SJSA1 (cell line): Measurements from ENCODE around the gene RASA2. TPM values are rescaled to one million over a fixed set of nuclear protein-coding genes. Genes with fewer than 3 reads are reported as not detected.
"Not testable (repeated sequence)": the region's sequence is repeated elsewhere in the genome, so short reads cannot be mapped to it uniquely, and the experiment has no call there.

Source experiments
- DNase-seq, 2 experiments: peaks; one replicate each; pipeline ENCODE4 v3.0.0-alpha.2; 2015 to 2020; ENCODE audit warnings: low spot score in 2 of 2, low read depth in 1 of 2
- H3K27ac ChIP-seq: fragments of 250-450 bp; sonication (Bioruptor Pico); 2 replicates; pipeline ENCODE4 v1.5.1; 2020; ENCODE audit warnings: mild to moderate bottlenecking, moderate library complexity
- H3K27me3 ChIP-seq: fragments of 250-450 bp; sonication (Bioruptor Pico); replicated peaks from 2 replicates; pipeline ENCODE4 v1.5.1; 2020; ENCODE audit warnings: mild to moderate bottlenecking, moderate library complexity
- H3K36me3 ChIP-seq: fragments of 250-450 bp; sonication (Bioruptor Pico); 2 replicates; pipeline ENCODE4 v1.5.1; 2020; ENCODE audit warnings: mild to moderate bottlenecking
- H3K4me1 ChIP-seq: fragments of 250-450 bp; sonication (Bioruptor Pico); replicated peaks from 2 replicates; pipeline ENCODE4 v1.6.1; 2021; ENCODE audit warnings: mild to moderate bottlenecking
- H3K4me3 ChIP-seq: fragments of 250-450 bp; sonication (Bioruptor Pico); 2 replicates; pipeline ENCODE4 v1.5.1; 2020; ENCODE audit warnings: mild to moderate bottlenecking
- H3K9me3 ChIP-seq: fragments of 250-450 bp; sonication (Bioruptor Pico); replicated peaks from 2 replicates; pipeline ENCODE4 v1.5.1; 2020; ENCODE audit warnings: mild to moderate bottlenecking
- total RNA-seq: library from RNA; depleted of rRNA; stranded (reverse); fragments of >200 nt; shearing (Covaris generic); gene quantifications from 2 replicates; pipeline ENCODE4 v1.2.3, GENCODE V29; 2014

RASA2 gene
- total RNA-seq, 1 experiment from 2014 or later: 16.3 TPM

GRCh38 chr3:141618103-141618910, 131.5 kb downstream of the RASA2 start:
- H3K36me3 ChIP-seq: peaks cover 7% of the 10 kb centered on the region
- no peaks in the 10 kb centered on the region for H3K27me3 ChIP-seq
- no peak for DNase-seq
- H3K4me3 ChIP-seq: no peak overlapping the region
- no peaks in the 10 kb centered on the region for H3K4me1 ChIP-seq
- no peaks in the 10 kb centered on the region for H3K9me3 ChIP-seq
- H3K27ac ChIP-seq: no peak overlapping the region

- H3K27me3 ChIP-seq: no peaks in the 10 kb centered on the region
Observed at GRCh38 chr3:141618938-141619337, 132.1 kb downstream of the RASA2 start.

GRCh38 chr3:141619450-141619849, 132.6 kb downstream of the RASA2 start:
- no peak for DNase-seq
- H3K36me3 ChIP-seq: peaks cover 7% of the 10 kb centered on the region

More at GRCh38 chr3:141618938-141619337, 132.1 kb downstream of the RASA2 start:
- H3K27ac ChIP-seq: no peak overlapping the region
- no peak for DNase-seq
- no peaks in the 10 kb centered on the region for H3K9me3 ChIP-seq
- no peak overlapping the region for H3K4me3 ChIP-seq
- H3K4me1 ChIP-seq: no peaks in the 10 kb centered on the region
- peaks cover 7% of the 10 kb centered on the region for H3K36me3 ChIP-seq

GRCh38 chr3:141623691-141624090, 136.9 kb downstream of the RASA2 start:
- H3K36me3 ChIP-seq: no peaks in the 10 kb centered on the region
- DNase-seq: no peak
- H3K27me3 ChIP-seq: no peaks in the 10 kb centered on the region
- H3K4me1 ChIP-seq: 0 out of 2 replicates have a peak, but pooled peaks cover 6% of the 10 kb centered on the region
- H3K4me3 ChIP-seq: no peak overlapping the region
- H3K27ac ChIP-seq: no peak overlapping the region
- no peaks in the 10 kb centered on the region; the same call in 1 of the 2 replicates for H3K9me3 ChIP-seq

More at GRCh38 chr3:141619450-141619849, 132.6 kb downstream of the RASA2 start:
- Histone ChIP-seq H3K27ac (no peak overlapping the region), H3K4me1 (no peaks in the 10 kb centered on the region), H3K27me3 (no peaks in the 10 kb centered on the region), H3K4me3 (no peak overlapping the region), H3K9me3 (no peaks in the 10 kb centered on the region)

DNA sequence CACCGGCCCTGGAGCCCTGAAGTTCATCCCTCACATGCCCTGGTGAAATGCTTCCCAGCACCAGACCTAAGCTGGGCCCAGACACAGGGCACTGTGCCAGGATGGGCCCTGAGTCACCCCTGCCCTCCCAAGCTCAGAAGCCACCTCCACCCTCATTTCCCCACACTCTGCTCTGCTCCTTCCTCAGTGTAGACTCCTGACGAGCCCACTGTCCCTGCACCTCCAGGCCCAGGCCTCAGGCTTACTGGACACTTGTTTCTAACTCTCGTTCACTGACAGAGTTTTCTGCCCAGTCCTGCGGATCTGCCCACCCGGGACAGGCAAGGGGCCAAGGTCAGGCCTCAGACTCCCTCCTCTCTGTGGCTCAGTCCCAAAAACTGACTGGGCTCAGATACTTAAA, 138.7 kb downstream of the RASA2 start:
- H3K4me3 ChIP-seq: no peak overlapping the region
- no peaks in the 10 kb centered on the region for H3K36me3 ChIP-seq
- no peak for DNase-seq
- no peaks in the 10 kb centered on the region; the same call in 1 of the 2 replicates for H3K9me3 ChIP-seq
- no peaks in the 10 kb centered on the region for H3K27me3 ChIP-seq
- 0 out of 2 replicates have a peak, but pooled peaks cover 6% of the 10 kb centered on the region for H3K4me1 ChIP-seq
- H3K27ac ChIP-seq: no peak overlapping the region

- H3K27ac ChIP-seq, H3K4me3 ChIP-seq, DNase-seq, H3K27me3 ChIP-seq, H3K9me3 ChIP-seq, H3K36me3 ChIP-seq, H3K4me1 ChIP-seq: not testable (repeated sequence)
Observed at GRCh38 chr3:141628334-141628733, 141.5 kb downstream of the RASA2 start.

GRCh38 chr3:141628868-141629441, 142.1 kb downstream of the RASA2 start:
- not testable (repeated sequence) for H3K27me3 ChIP-seq, H3K4me1 ChIP-seq, H3K9me3 ChIP-seq, DNase-seq, H3K4me3 ChIP-seq, H3K27ac ChIP-seq, H3K36me3 ChIP-seq

DNA sequence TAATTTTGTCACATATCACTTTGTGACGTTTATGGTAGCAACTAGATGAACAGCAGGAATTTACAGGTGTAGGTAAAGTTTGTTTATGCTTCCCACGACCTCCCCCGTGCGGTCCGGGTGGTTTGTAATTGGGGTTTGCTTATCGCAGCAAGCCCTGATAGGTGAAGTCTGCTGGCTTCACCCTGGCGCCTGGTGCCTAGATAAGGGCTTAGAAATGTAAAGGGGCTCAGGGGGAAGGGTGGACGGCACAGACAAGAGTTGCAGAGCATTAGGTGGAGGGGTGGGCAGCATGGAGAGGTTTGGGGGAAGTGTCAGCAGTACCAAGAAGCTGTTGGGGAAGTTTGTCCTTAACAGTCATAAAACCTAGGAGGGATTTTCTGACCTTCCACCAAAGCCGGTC, 143.1 kb downstream of the RASA2 start:
- H3K4me1 ChIP-seq: 0 out of 2 replicates have a peak, but pooled peaks cover 6% of the 10 kb centered on the region
- H3K9me3 ChIP-seq: no peaks in the 10 kb centered on the region; the same call in 1 of the 2 replicates
- no peaks in the 10 kb centered on the region for H3K36me3 ChIP-seq
- H3K4me3 ChIP-seq: no peak overlapping the region
- no peak for DNase-seq
- no peak overlapping the region for H3K27ac ChIP-seq
- H3K27me3 ChIP-seq: no peaks in the 10 kb centered on the region

DNA sequence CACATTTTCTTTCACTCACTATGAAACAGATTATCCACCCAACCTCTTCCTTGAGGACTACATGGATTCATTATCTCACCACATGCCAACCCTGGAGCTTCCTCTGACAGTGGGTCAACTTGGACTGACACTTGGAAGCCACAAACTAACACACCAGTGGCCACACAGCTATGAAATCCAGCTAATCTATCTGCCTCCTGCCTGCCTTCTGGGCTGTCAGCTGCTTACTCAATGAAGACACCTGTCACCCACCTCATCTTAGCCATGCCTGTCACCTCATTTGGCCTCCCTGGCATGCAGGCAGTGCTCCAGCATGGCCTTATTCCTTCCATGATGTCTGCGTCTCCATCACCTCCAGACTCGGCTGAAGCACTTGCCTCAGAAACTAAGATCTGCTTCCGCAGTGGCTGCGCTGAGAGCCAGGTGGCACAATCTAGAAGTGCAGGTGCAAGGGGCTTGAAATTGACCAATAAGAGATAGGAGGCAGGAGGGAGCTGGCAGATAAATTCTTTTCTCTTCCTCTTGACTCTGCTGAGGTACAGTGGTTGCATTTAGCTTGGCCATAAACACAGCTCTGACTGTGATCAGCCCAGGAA, 146.1 kb downstream of the RASA2 start:
- Histone ChIP-seq H3K27ac (no peak overlapping the region), H3K4me3 (no peak overlapping the region), H3K9me3 (no peaks in the 10 kb centered on the region; the same call in 1 of the 2 replicates), H3K4me1 (no peaks in the 10 kb centered on the region), H3K27me3 (no peaks in the 10 kb centered on the region), H3K36me3 (no peaks in the 10 kb centered on the region)
- no peak for DNase-seq

DNA sequence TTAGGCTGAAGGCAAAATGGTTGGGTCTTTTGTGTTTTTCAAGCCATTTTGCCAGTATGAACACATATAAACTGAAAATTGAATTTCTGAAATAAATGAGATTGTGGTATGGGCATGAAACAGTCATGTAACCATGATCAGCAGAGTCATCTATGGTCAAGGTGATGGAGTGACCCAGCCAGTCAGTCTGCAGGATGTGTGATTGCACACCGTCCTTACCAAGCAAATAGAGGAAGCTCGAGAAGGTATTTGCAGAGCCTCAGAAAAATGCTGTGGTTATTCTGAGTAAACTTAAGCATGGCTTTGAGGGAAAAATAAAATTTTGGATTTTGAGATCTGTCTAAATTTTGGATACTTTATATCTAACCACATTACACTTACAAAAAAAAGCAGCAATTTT, 155.4 kb downstream of the RASA2 start:
- Histone ChIP-seq H3K36me3 (no peaks in the 10 kb centered on the region), H3K27me3 (no peaks in the 10 kb centered on the region), H3K27ac (no peak overlapping the region), H3K9me3 (no peaks in the 10 kb centered on the region), H3K4me3 (no peak overlapping the region), H3K4me1 (no peaks in the 10 kb centered on the region)
- DNase-seq: no peak

DNA sequence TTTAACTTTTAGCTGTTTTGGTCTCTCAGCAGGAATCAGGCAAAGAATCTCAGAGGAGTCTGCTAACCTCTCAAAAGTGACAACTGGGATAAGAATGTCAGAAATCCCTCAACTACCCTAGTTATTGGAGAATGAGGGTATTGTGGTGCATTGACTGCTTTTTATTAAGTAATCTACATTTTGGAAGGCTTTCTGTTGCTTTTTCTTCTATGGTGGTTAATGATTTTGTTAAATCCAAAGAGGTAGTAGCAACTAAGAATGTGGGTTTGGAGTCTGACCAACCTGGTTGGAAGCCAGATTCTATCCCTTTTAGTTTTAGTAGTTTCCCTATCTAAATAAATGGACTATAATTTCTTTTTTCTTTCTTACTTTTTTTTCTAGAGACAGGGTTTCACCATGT, 156.6 kb downstream of the RASA2 start:
- Histone ChIP-seq H3K27ac (no peak overlapping the region), H3K4me3 (no peak overlapping the region), H3K4me1 (no peaks in the 10 kb centered on the region), H3K36me3 (no peaks in the 10 kb centered on the region), H3K9me3 (no peaks in the 10 kb centered on the region), H3K27me3 (no peaks in the 10 kb centered on the region)
- DNase-seq: no peak

DNA sequence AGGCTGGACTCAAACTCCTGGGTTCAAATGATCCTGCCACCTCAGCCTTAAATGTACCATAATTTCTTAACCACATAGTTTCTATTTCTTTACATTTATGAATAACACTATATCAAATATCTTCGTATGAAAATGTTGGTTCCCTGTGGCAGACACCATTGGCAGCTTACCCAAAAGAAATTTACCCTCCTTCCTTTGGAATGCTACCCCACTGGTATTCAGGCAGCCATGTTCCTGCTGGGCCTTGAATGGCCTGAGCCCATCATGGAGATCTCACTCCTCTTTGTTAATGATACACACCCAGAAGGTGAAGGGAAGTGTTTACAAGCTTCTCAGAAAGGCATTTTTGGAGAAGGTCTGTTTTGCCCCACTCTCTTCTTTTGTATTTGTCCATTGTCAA, 157.0 kb downstream of the RASA2 start:
- Histone ChIP-seq H3K9me3 (no peaks in the 10 kb centered on the region), H3K27me3 (no peaks in the 10 kb centered on the region), H3K4me3 (no peak overlapping the region), H3K27ac (no peak overlapping the region), H3K4me1 (no peaks in the 10 kb centered on the region), H3K36me3 (no peaks in the 10 kb centered on the region)
- DNase-seq: no peak

DNA sequence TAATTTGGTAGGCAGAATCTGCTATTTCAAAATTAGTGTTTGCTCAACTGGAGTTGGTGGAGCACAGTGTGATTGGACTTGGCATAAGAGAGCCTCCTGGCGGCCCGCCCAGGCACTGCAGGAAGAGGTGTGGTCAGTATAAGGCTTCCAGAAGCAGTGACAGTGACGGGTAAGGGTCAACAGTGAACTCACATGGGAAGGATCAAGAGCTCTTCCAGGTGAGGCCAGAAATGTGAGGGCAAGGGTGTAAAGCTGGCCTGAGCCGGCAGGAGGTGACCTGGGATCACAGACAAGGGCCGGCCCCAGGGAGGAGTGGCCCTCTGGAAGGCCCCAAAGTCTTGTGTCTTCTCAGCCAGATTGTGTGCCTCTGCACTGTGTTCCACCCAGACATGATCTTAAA, 158.1 kb downstream of the RASA2 start:
- no peaks in the 10 kb centered on the region for H3K9me3 ChIP-seq
- no peaks in the 10 kb centered on the region for H3K36me3 ChIP-seq
- H3K4me3 ChIP-seq: no peak overlapping the region
- no peaks in the 10 kb centered on the region for H3K27me3 ChIP-seq
- no peak overlapping the region for H3K27ac ChIP-seq
- no peaks in the 10 kb centered on the region for H3K4me1 ChIP-seq
- DNase-seq: peak; percentile 23 to 60
